Measurements from ENCODE around the gene RALBP1.
"Not testable (repeated sequence)": the region's sequence is repeated elsewhere in the genome, so short reads cannot be mapped to it uniquely, and the experiment has no call there.

DNA sequence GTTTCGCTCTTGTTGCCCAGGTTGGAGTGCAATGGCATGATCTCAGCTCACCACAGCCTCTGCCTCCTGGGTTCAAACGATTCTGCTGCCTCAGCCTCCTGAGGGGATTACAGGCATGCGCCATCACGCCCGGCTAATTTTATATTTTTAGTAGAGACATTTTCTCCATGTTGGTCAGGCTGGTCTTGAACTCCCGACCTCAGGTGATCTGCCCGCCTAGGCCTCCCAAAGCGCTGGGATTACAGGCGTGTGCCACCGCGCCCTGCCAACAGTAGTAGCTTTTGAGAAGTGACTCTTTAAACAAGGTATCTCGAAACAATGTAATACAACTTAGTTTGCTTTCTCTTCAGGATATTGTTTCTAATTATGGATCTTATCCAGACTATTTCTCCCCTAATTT lies 1.6 kb downstream of the RALBP1 start:
- not testable (repeated sequence) for TF ChIP-seq POLR2AphosphoS5 (IDR thresholded peaks at IDR 0.05; ENCODE audit: low read depth, low read length); POLR2A (IDR thresholded peaks at IDR 0.05; ENCODE audit: low read depth, low read length); TAF1 (IDR thresholded peaks at IDR 0.05; ENCODE audit: borderline replicate concordance, low read depth, low read length)
